Vagina (tissue), 2 donors: ENCODE measurements around the gene HRH1. TPM values are rescaled to one million over a fixed set of nuclear protein-coding genes. Genes with fewer than 3 reads are reported as not detected.

Source experiments
- DNase-seq, 2 donors: peaks; one replicate each; pipeline ENCODE4 v3.0.0-alpha.2; 2017; ENCODE audit errors: extremely low spot score in 2 of 2
- H3K27ac ChIP-seq: fragments of 200-600 bp; sonication (generic); one replicate; pipeline ENCODE4 v1.5.1; 2019
- H3K27me3 ChIP-seq: fragments of 200-600 bp; sonication (generic); one replicate; pipeline ENCODE4 v1.5.1; 2019
- H3K36me3 ChIP-seq, 2 donors: fragments of 200-600 bp; sonication (generic); one replicate each; pipeline ENCODE4 v1.5.1; 2017 to 2019
- H3K4me1 ChIP-seq: fragments of 200-600 bp; sonication (generic); one replicate; pipeline ENCODE4 v1.5.1; 2019
- H3K4me3 ChIP-seq, 2 donors: fragments of 200-600 bp; sonication (generic); 1 replicate in 1 of 2; 2 replicates in 1 of 2; pipeline ENCODE4 v1.5.1; 2016 to 2019
- H3K9me3 ChIP-seq: fragments of 200-600 bp; sonication (generic); one replicate; pipeline ENCODE4 v1.5.1; 2019
- POLR2A ChIP-seq, 2 donors: fragments of 450-650 bp; IDR thresholded peaks; one replicate each; pipeline ENCODE4 v1.6.1; 2017; ENCODE audit warnings: antibody characterized with exemption in 2 of 2, mild to moderate bottlenecking in 2 of 2, moderate library complexity in 2 of 2
- POLR2AphosphoS5 ChIP-seq, 2 donors: sonication (generic); formaldehyde crosslinking; IDR thresholded peaks; one replicate each; pipeline ENCODE4 v1.9.0; 2017; ENCODE audit warnings: antibody characterized with exemption in 2 of 2, mild to moderate bottlenecking in 2 of 2, low read depth in 1 of 2; ENCODE audit not compliant: insufficient read depth in 1 of 2
- intact Hi-C: fragments of 100-400 bp; cut with DNase I; formaldehyde crosslinking; loops from one replicate; pipeline ENCODE4 v1.15.1; 2023
- total RNA-seq: library from RNA; depleted of rRNA; stranded (reverse); fragments of >200 nt; gene quantifications from one replicate; pipeline ENCODE4 v1.2.3, GENCODE V29; 2016
- TF ChIP-seq, protein P1 (sequence below), 3 experiments: fragments of 450-650 bp in 2 of 3; fragments of 200-600 bp in 1 of 3; sonication (generic) in 1 of 3; IDR thresholded peaks; one replicate each; pipeline ENCODE4 v1.5.1; 2017 to 2019; ENCODE audit warnings: antibody characterized with exemption in 3 of 3, mild to moderate bottlenecking in 2 of 3, moderate library complexity in 2 of 3

Gene HRH1
- total RNA-seq, 1 donor from 2014 or later: 9.3 TPM

DNA sequence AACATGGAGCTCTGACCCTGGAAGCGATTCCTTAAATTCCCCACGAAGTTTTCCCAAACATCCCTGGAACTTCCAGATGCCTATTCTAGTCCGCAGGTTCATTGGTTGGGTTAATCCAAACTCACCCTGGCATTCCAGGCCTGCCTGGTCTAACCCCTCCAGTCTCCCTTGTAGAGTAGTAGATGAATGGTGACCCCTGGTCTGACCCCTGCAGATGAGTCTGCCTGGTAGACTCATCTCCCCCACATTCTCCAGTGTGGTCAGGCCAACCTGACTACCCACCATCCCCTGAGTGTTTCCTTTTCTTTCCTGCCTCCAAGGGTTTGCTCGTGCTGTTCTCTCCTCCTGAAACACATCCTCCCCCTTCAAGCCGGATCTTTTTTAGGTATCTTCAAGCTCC is 10.8 kb upstream of the HRH1 start:
- Histone ChIP-seq H3K36me3 (no peaks in the 10 kb centered on the region), H3K27me3 (no peaks in the 10 kb centered on the region), H3K4me1 (peaks cover 12% of the 10 kb centered on the region), H3K9me3 (no peaks in the 10 kb centered on the region), H3K4me3 (no peak overlapping the region), H3K27ac (no peak overlapping the region)
- TF ChIP-seq POLR2AphosphoS5 (IDR thresholded peaks at IDR 0.05; ENCODE audit: insufficient read depth in 1 of 2, low read depth in 1 of 2): no peak
- intact Hi-C loops: no loop called here
- DNase-seq: no peak

DNA sequence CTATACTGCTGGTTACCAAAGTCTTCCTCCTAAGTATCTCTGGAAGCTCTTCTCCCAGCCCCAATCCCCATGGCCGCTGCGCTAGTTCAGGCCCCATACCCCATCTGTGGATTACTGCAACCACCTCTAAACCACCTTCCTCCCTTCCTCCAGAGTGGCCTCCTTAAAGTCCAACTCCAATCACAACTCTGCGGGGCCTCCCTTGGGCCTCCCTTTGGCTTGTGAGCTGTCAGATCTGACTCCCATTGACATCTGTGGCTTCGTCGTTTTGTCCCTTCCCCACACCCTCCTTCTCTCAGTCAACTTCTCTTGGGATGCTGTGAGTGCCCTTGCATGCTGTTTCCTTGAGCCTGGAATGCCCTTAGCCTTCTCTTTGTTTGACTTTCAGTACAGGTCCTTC is 9.3 kb upstream of the HRH1 start:
- Histone ChIP-seq H3K36me3 (no peaks in the 10 kb centered on the region), H3K4me3 (no peak overlapping the region), H3K4me1 (peaks cover 7% of the 10 kb centered on the region), H3K9me3 (no peaks in the 10 kb centered on the region), H3K27ac (no peak overlapping the region), H3K27me3 (no peaks in the 10 kb centered on the region)
- intact Hi-C loops: no loop called here
- DNase-seq: no peak
- TF ChIP-seq POLR2A (IDR thresholded peaks at IDR 0.05) (no peak), POLR2AphosphoS5 (IDR thresholded peaks at IDR 0.05; ENCODE audit: insufficient read depth in 1 of 2, low read depth in 1 of 2) (no peak)
- TF ChIP-seq, protein P1, sequence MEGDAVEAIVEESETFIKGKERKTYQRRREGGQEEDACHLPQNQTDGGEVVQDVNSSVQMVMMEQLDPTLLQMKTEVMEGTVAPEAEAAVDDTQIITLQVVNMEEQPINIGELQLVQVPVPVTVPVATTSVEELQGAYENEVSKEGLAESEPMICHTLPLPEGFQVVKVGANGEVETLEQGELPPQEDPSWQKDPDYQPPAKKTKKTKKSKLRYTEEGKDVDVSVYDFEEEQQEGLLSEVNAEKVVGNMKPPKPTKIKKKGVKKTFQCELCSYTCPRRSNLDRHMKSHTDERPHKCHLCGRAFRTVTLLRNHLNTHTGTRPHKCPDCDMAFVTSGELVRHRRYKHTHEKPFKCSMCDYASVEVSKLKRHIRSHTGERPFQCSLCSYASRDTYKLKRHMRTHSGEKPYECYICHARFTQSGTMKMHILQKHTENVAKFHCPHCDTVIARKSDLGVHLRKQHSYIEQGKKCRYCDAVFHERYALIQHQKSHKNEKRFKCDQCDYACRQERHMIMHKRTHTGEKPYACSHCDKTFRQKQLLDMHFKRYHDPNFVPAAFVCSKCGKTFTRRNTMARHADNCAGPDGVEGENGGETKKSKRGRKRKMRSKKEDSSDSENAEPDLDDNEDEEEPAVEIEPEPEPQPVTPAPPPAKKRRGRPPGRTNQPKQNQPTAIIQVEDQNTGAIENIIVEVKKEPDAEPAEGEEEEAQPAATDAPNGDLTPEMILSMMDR (IDR thresholded peaks at IDR 0.05): no peak

DNA sequence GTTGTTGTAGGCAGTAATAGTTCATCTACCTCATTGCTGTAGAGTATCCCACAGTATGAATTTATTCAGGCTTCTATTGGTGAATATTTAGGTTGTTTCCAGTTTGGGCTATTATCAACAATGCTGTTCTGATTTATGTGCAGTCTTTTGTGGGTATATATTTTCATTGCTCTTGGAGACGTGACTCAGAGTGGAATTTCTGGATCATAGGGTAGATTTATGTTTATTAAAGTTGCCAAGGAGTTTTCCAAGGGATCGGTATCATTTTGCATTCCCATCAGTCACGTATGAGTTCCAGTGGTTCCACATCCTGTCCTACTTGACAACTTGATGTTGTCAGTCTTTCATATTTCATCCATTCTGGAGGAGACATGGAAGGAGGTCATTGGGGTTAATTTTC is 8.4 kb upstream of the HRH1 start:
- no peaks in the 10 kb centered on the region for H3K36me3 ChIP-seq
- intact Hi-C loops: no loop called here
- no peak overlapping the region for H3K27ac ChIP-seq
- no peaks in the 10 kb centered on the region for H3K4me1 ChIP-seq
- no peak for DNase-seq
- H3K4me3 ChIP-seq: no peak overlapping the region
- TF ChIP-seq POLR2AphosphoS5 (IDR thresholded peaks at IDR 0.05; ENCODE audit: insufficient read depth in 1 of 2, low read depth in 1 of 2) (no peak), POLR2A (IDR thresholded peaks at IDR 0.05) (no peak)
- TF ChIP-seq, protein P1 (IDR thresholded peaks at IDR 0.05): no peak
- H3K27me3 ChIP-seq: no peaks in the 10 kb centered on the region
- no peaks in the 10 kb centered on the region for H3K9me3 ChIP-seq

DNA sequence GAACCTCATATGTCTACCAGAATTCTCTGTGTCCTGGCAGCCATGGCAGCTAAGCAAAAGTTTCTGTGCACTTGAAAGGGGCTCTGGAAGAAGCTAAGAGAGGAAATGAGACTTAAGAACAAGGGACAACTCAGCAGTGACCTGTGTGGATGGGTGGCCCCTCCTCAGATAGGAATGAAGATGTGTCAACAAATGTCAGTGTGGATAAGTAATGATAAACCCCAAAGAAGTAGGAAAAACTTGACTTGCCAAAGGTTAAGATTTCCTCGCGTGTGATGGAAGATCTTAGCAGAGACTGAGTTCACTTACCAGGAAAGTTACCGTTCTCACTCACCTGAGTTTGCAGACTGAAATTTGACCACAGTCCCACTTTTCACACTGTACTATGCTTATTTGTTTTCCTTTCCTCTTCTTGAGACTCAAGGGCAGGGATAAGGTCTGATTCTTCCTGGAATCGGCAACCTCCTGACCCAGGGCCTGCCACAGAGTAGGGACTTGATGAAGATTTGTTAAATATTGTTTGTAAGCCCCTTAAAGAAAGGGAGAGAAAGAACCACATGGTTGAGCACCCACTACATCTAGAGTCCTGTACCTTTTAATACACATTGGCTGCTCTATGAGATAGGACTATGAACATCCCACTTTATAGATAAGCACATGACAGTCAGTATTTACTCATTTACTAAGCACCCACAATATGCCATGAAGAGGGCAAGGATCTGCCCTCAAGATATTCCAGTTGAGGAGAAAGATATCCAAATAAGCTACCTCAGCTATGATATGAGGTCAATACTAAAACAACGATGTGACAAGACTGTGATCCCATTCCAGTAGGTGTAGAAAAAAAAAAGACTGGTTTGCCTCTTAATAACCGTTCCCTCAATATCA is 7.3 kb upstream of the HRH1 start:
- no peaks in the 10 kb centered on the region for H3K27me3 ChIP-seq
- H3K4me1 ChIP-seq: no peaks in the 10 kb centered on the region
- no peaks in the 10 kb centered on the region for H3K36me3 ChIP-seq
- TF ChIP-seq, protein P1 (IDR thresholded peaks at IDR 0.05): no peak
- TF ChIP-seq POLR2AphosphoS5 (IDR thresholded peaks at IDR 0.05; ENCODE audit: insufficient read depth in 1 of 2, low read depth in 1 of 2) (no peak), POLR2A (IDR thresholded peaks at IDR 0.05) (no peak)
- intact Hi-C loops: no loop called here
- DNase-seq: no peak
- H3K9me3 ChIP-seq: no peaks in the 10 kb centered on the region
- H3K27ac ChIP-seq: no peak overlapping the region
- no peak overlapping the region for H3K4me3 ChIP-seq

DNA sequence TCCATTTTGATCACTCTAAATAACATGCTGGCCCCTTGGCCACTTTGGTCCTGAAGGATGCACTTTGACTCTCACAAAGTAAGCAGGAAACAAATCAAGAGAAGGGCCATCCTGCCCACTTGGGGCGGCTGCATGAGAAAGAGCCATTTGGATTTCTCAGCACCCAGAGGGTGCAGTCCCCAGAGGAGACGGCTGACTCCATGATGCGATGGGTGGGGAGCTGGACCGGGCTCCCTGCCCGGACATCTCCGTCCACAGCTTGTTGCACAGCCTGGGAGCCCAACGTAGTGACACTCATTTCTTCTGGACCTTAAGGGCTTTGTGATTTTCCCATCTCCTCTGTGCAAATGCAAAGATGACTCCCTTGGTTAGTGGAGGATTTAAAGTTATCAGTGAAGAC is 4.0 kb upstream of the HRH1 start:
- no peaks in the 10 kb centered on the region for H3K27me3 ChIP-seq
- no peak overlapping the region for H3K4me3 ChIP-seq
- DNase-seq: no peak
- intact Hi-C loops: loop anchor here (10.0 kb wide), 1 partner anchor 185 kb away; no protein-coding TSS in a partner anchor
- no peak for TF ChIP-seq POLR2AphosphoS5 (IDR thresholded peaks at IDR 0.05; ENCODE audit: insufficient read depth in 1 of 2, low read depth in 1 of 2)
- TF ChIP-seq, protein P1 (IDR thresholded peaks at IDR 0.05): no peak
- no peak for TF ChIP-seq POLR2A (IDR thresholded peaks at IDR 0.05)
- no peaks in the 10 kb centered on the region for H3K4me1 ChIP-seq
- H3K36me3 ChIP-seq: no peaks in the 10 kb centered on the region
- no peak overlapping the region for H3K27ac ChIP-seq
- no peaks in the 10 kb centered on the region for H3K9me3 ChIP-seq
